Fibroblast of skin of left biceps (primary cell): Measurements from ENCODE around the gene RELN.

Experiments used
- DNase-seq, 2 experiments: peaks; one replicate each; pipeline ENCODE4 v3.0.0-alpha.2; 2013; ENCODE audit warnings: low read depth in 2 of 2

RELN gene

GRCh38 chr7:103637094-103637493 is 352.4 kb downstream of the RELN start:
- peak; percentile 83 to 85 for DNase-seq

GRCh38 chr7:103636153-103636552 is 353.3 kb downstream of the RELN start:
- no peak for DNase-seq

GRCh38 chr7:103632972-103633371 is 356.5 kb downstream of the RELN start:
- DNase-seq = peak in 1 of 2 experiments; percentile 24

- no peak for DNase-seq
These were observed 357.3 kb downstream of the RELN start for GRCh38 chr7:103632005-103632639.

GRCh38 chr7:103630318-103630717 is 359.1 kb downstream of the RELN start:
- DNase-seq = no peak

GRCh38 chr7:103628742-103629141 is 360.7 kb downstream of the RELN start:
- DNase-seq = no peak

- DNase-seq = peak in 1 of 2 experiments; percentile 20
These were observed 362.7 kb downstream of the RELN start for GRCh38 chr7:103626776-103627175.

GRCh38 chr7:103622274-103622673 is 367.2 kb downstream of the RELN start:
- peak in 1 of 2 experiments; percentile 19 for DNase-seq

GRCh38 chr7:103613655-103614642 is 375.5 kb downstream of the RELN start:
- DNase-seq = no peak

- no peak for DNase-seq
These were observed 379.7 kb downstream of the RELN start for GRCh38 chr7:103609778-103610177.

GRCh38 chr7:103605640-103606039 is 383.8 kb downstream of the RELN start:
- DNase-seq = no peak

GRCh38 chr7:103598326-103598905 is 391.0 kb downstream of the RELN start:
- DNase-seq = no peak

- no peak for DNase-seq
These were observed 391.9 kb downstream of the RELN start for GRCh38 chr7:103597606-103598005.

- no peak for DNase-seq
These were observed 395.3 kb downstream of the RELN start for GRCh38 chr7:103594186-103594585.

- DNase-seq = no peak
These were observed 395.8 kb downstream of the RELN start for GRCh38 chr7:103593691-103594090.

- DNase-seq = no peak
These were observed 396.6 kb downstream of the RELN start for GRCh38 chr7:103592844-103593243.

GRCh38 chr7:103592187-103592586 is 397.3 kb downstream of the RELN start:
- no peak for DNase-seq

- DNase-seq = no peak
These were observed 409.4 kb downstream of the RELN start for GRCh38 chr7:103580031-103580430.

GRCh38 chr7:103577059-103577458 is 412.4 kb downstream of the RELN start:
- no peak for DNase-seq

- DNase-seq = no peak
These were observed 412.8 kb downstream of the RELN start for GRCh38 chr7:103576641-103577040.

GRCh38 chr7:103574576-103574975 is 414.9 kb downstream of the RELN start:
- no peak for DNase-seq

- peak; percentile 4 to 8 for DNase-seq
These were observed 415.9 kb downstream of the RELN start for GRCh38 chr7:103573479-103574058.
